GM12878 (cell line): ENCODE results near the gene TMEM250. TPM values are rescaled to one million over a fixed set of nuclear protein-coding genes. Genes with fewer than 3 reads are reported as not detected.

Experiments used
- ATAC-seq: fragments of 200-7000 bp; cut with Tn5 transposase; 3 replicates; pipeline ENCODE4 v1.9.1; 2020; ENCODE audit warnings: mild to moderate bottlenecking, moderate library complexity
- BruUV-seq: library from RNA; stranded (reverse); fragments of 400-500 nt; replicated peaks from 2 replicates; lab custom pipeline; 2021; lab: Mats Ljungman, UMichigan
- CTCF ChIA-PET: fragments of 300-600 bp; sonication (Branson Sonifier 250); formaldehyde crosslinking; extraction: SDS; loops from one replicate; lab custom pipeline; 2021; ENCODE audit warnings: inconsistent platforms; lab: Yijun Ruan, JAX
- POLR2A ChIA-PET: fragments of 350-600 bp; formaldehyde crosslinking; extraction: SDS; loops from one replicate; lab custom pipeline; 2021; ENCODE audit warnings: inconsistent platforms; lab: Charles Lee
- RAD21 ChIA-PET: fragments of 300-600 bp; sonication (Branson Sonifier 250); formaldehyde crosslinking; loops from one replicate; lab custom pipeline; 2023; ENCODE audit warnings: antibody characterized with exemption; ENCODE audit not compliant: unreplicated experiment; lab: Charles Lee
- SMC1A ChIA-PET: fragments of 300-600 bp; sonication (Branson Sonifier 250); formaldehyde crosslinking; loops from one replicate; lab custom pipeline; 2023; ENCODE audit not compliant: unreplicated experiment, uncharacterized antibody; lab: Charles Lee
- DNase-seq: peaks from one replicate; pipeline ENCODE4 v3.0.0-alpha.2; 2011; ENCODE audit warnings: low read depth, low spot score
- FAIRE-seq: peaks from 3 replicates; lab custom pipeline; 2011; peaks lifted over from hg19 to GRCh38; lab: Jason Lieb, UNC
- H2AFZ ChIP-seq: 2 replicates; pipeline ENCODE4 v1.6.0; 2011; ENCODE audit warnings: low read depth, low read length, control low read depth; ENCODE audit not compliant: control insufficient read depth
- H3K27ac ChIP-seq: 2 replicates; pipeline ENCODE4 v1.5.1; 2011; ENCODE audit warnings: control low read depth; ENCODE audit not compliant: control insufficient read depth, insufficient read depth
- H3K27me3 ChIP-seq, 2 experiments: replicated peaks in 1 of 2; 2 replicates each; pipeline versions ENCODE4 v1.6.0 to v1.6.1; 2011; ENCODE audit warnings: low read length in 1 of 2; ENCODE audit not compliant: control insufficient read depth in 2 of 2, insufficient read depth in 2 of 2
- H3K36me3 ChIP-seq, 2 experiments: 2 replicates each; pipeline ENCODE4 v1.5.1; 2011; ENCODE audit warnings: low read length in 1 of 2; ENCODE audit not compliant: control insufficient read depth in 2 of 2, insufficient read depth in 2 of 2
- H3K4me1 ChIP-seq: 2 replicates; pipeline ENCODE4 v1.6.1; 2011; ENCODE audit warnings: mild to moderate bottlenecking, low read length, moderate library complexity, mixed read lengths; ENCODE audit not compliant: control insufficient read depth, insufficient read depth
- H3K4me2 ChIP-seq: 2 replicates; pipeline ENCODE4 v1.6.0; 2011; ENCODE audit warnings: control low read depth; ENCODE audit not compliant: control insufficient read depth, insufficient read depth
- H3K4me3 ChIP-seq: fragments of 200-600 bp; sonication (generic); 2 replicates; pipeline ENCODE4 v1.5.1; 2016
- H3K79me2 ChIP-seq: 2 replicates; pipeline ENCODE4 v1.6.0; 2011; ENCODE audit warnings: low read length; ENCODE audit not compliant: control insufficient read depth, insufficient read depth
- H3K9ac ChIP-seq: 2 replicates; pipeline ENCODE4 v1.8.0; 2011; ENCODE audit warnings: low read length, control low read depth, mixed read lengths; ENCODE audit not compliant: control insufficient read depth, insufficient read depth
- H3K9me3 ChIP-seq: replicated peaks from 3 replicates; pipeline ENCODE4 v1.5.1; 2011; ENCODE audit warnings: mild to moderate bottlenecking, low read length; ENCODE audit not compliant: control insufficient read depth, insufficient read depth
- H4K20me1 ChIP-seq: 2 replicates; pipeline ENCODE4 v1.6.0; 2011; ENCODE audit not compliant: control insufficient read depth, insufficient read depth
- BCL11A ChIP-seq: IDR thresholded peaks from 2 replicates; pipeline ENCODE4 v1.6.1; 2011; ENCODE audit warnings: low read depth, low read length
- MEF2A ChIP-seq: IDR thresholded peaks from 2 replicates; pipeline ENCODE4 v1.6.1; 2011; ENCODE audit warnings: low read depth, mild to moderate bottlenecking, low read length, moderate library complexity; ENCODE audit not compliant: insufficient read depth
- MYB ChIP-seq: fragments of 150-350 bp; IDR thresholded peaks from 2 replicates; pipeline ENCODE4 v1.6.1; 2014; ENCODE audit warnings: mild to moderate bottlenecking, low read depth, low read length, borderline replicate concordance
- NRF1 ChIP-seq: conservative IDR thresholded peaks from 2 replicates; pipeline ENCODE4 v1.6.1; 2011; ENCODE audit warnings: mild to moderate bottlenecking, low read depth, low read length, improper control_type of control experiment
- RB1 ChIP-seq: fragments of 450-650 bp; formaldehyde crosslinking; IDR thresholded peaks from 2 replicates; pipeline ENCODE4 v1.6.1; 2017; ENCODE audit warnings: mild to moderate bottlenecking, borderline replicate concordance
- SIX5 ChIP-seq: IDR thresholded peaks from 2 replicates; pipeline ENCODE4 v1.6.1; 2011; ENCODE audit warnings: mild to moderate bottlenecking, low read depth, low read length, moderate library complexity; ENCODE audit not compliant: severe bottlenecking
- SUPT20H ChIP-seq: IDR thresholded peaks from 2 replicates; pipeline ENCODE4 v1.6.1; 2011; ENCODE audit warnings: low read depth, mild to moderate bottlenecking, low read length, moderate library complexity, borderline replicate concordance; ENCODE audit not compliant: control insufficient read depth
- ZNF24 ChIP-seq: fragments of 450-650 bp; IDR thresholded peaks from 2 replicates; pipeline ENCODE4 v1.6.1; 2017; ENCODE audit warnings: antibody characterized with exemption, mild to moderate bottlenecking
- WGBS: methylation state at CpG from one replicate; pipeline ENCODE4 v1.1.6; 2016; ENCODE audit warnings: low lambda C conversion rate; ENCODE audit not compliant: insufficient replicate concordance, insufficient coverage; ENCODE audit errors: missing lambda C conversion rate; 5-methylcytosine and 5-hydroxymethylcytosine counted together
- in situ Hi-C: fragments of 300-500 bp; cut with MboI; formaldehyde crosslinking; loops from 9 replicates; pipeline ENCODE4 v1.14.3; 2018; ENCODE audit warnings: mixed read lengths
- intact Hi-C: fragments of 100-400 bp; cut with micrococcal nuclease; formaldehyde crosslinking; loops from one replicate; pipeline ENCODE4 v1.14.2; 2022; ENCODE audit not compliant: unreplicated experiment
- polyA plus RNA-seq, 11 experiments: library from polyadenylated mRNA; depleted of rRNA in 4 of 11; unstranded in 6 of 11; stranded (reverse) in 5 of 11; fragments of >200 nt; fragmentation: Nextera tagmentation in 4 of 11; fragmentation: Illumina TruSeq in 1 of 11; extraction: Ambion mirVana in 4 of 11; extraction: Trizol in 1 of 11; gene quantifications; 1 replicate in 1 of 11; 2 replicates in 10 of 11; pipeline versions ENCODE4 v1.2.1 to v1.2.3, GENCODE V29; 2011 to 2016; ENCODE audit warnings: inconsistent platforms in 2 of 11, missing spikeins in 2 of 11, low read depth in 1 of 11
- total RNA-seq, 4 experiments: library from RNA; depleted of rRNA in 3 of 4; stranded (reverse); fragments of >200 nt in 3 of 4; fragmentation: Illumina TruSeq in 1 of 4; extraction: Trizol in 1 of 4; gene quantifications; 2 replicates each; pipeline versions ENCODE4 v1.2.1 to v1.2.3, GENCODE V29; 2013 to 2021
- TF ChIP-seq, protein P1 (sequence below): IDR thresholded peaks from 2 replicates; pipeline ENCODE4 v1.6.1; 2012; ENCODE audit warnings: low read depth, low read length, improper control_type of control experiment
- TF ChIP-seq, protein P2 (sequence below): fragments of 450-650 bp; IDR thresholded peaks from 2 replicates; pipeline ENCODE4 v1.6.1; 2017; ENCODE audit warnings: mild to moderate bottlenecking, low read depth, inconsistent platforms; ENCODE audit not compliant: poor library complexity, severe bottlenecking
- TF ChIP-seq, protein P3 (sequence below): fragments of 450-650 bp; formaldehyde crosslinking; IDR thresholded peaks from 2 replicates; pipeline ENCODE4 v1.4.0; 2022; ENCODE audit warnings: mild to moderate bottlenecking, moderate library complexity
- TF ChIP-seq, protein P4 (sequence below): fragments of 450-650 bp; IDR thresholded peaks from 2 replicates; pipeline ENCODE4 v1.6.1; 2018; ENCODE audit warnings: borderline replicate concordance, mild to moderate bottlenecking; ENCODE audit not compliant: partially characterized antibody

Gene TMEM250
- total and polyA plus RNA-seq, 10 of the 15 experiments (the other 5 are each of a cell fraction or from before 2014, with no cell fraction given) = 0.39 to 39.9 (median 8.5) TPM

DNA sequence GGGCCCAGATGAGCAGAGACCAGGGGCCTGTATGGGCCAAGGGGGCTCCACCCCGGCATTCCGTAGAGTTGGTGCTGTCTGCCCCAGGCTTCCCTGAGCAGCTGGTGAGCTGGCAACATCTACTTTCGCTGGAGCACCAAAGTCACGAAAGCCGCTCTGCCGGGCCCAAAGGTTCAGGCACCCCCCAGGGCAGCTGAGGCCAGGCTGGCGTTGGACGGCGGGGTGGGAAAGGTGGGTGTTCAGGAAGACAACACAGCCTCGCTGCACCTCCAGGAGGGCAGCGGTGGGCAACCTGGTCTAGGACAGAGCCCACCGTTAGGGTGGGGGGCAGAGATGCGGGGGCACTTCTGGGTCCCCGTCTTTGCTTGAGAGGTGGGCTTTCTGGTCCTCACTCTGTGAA, 30.1 kb upstream of the TMEM250 start (continued):
- TF ChIP-seq, protein P1, sequence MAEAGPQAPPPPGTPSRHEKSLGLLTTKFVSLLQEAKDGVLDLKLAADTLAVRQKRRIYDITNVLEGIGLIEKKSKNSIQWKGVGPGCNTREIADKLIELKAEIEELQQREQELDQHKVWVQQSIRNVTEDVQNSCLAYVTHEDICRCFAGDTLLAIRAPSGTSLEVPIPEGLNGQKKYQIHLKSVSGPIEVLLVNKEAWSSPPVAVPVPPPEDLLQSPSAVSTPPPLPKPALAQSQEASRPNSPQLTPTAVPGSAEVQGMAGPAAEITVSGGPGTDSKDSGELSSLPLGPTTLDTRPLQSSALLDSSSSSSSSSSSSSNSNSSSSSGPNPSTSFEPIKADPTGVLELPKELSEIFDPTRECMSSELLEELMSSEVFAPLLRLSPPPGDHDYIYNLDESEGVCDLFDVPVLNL = no peak
- TF ChIP-seq, all 136 proteins: peak for 0

DNA sequence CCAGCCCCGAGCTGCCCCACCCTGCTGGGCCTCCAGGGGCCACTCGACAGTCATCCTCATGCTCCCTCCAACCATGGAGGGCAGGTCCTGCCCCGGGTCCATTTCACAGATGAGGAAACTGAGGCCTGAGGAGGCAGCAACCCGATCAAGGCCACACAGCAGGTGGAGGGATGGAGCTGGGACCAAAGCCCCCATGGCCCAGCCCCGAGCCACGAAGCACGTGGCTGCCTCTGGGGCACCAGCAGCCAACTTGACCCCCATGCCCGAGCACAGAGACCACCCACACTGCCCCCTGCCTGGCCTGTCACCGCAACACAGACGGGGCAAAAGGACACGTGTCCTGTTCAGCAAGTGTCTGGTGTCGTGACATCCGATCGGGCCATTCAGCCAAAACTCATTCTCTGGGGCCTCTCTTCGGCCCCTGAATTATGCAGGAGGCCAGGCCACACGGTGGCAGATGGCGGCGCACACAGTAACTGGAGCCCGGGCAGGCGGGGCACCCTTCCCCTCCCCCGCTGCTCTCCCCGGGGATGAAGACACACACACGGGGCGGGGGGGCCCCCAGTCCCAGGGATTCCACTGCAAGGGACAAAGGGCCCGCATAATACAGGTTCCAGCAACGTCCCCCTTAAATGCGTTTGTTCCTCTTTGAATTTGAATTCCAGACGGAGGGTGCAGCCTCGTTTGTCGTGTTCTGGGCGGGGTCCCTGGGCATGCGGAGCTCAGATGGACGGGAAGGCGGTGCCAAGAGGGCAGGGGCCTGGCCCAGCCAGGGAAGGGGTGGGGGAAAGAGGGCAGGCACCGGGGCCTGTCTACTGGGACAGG, 29.4 kb upstream of the TMEM250 start:
- Histone ChIP-seq H3K36me3 (no peaks in the 10 kb centered on the region), H3K27ac (no peak overlapping the region), H3K9ac (no peak overlapping the region), H3K4me2 (no peak overlapping the region), H2AFZ (no peak overlapping the region), H3K79me2 (no peaks in the 10 kb centered on the region), H3K9me3 (no peaks in the 10 kb centered on the region), H3K27me3 (peaks cover 0 to 2% of the 10 kb centered on the region in 2 experiments; a peak in 2 of 4 replicates), H3K4me1 (no peaks in the 10 kb centered on the region), H4K20me1 (no peaks in the 10 kb centered on the region), H3K4me3 (no peak overlapping the region)
- intact Hi-C loops = no loop called here
- RAD21 ChIA-PET = no interaction called here
- CTCF ChIA-PET = no interaction called here
- no TSS peak for BruUV-seq
- POLR2A ChIA-PET = no interaction called here
- FAIRE-seq (no peak), ATAC-seq (no peak), DNase-seq (no peak)
- in situ Hi-C loops = no loop called here
- SMC1A ChIA-PET = no interaction called here
- 23% methylated on average over 34 of the region's 35 CpGs for WGBS
- TF ChIP-seq BCL11A = no peak
- TF ChIP-seq, protein P2, sequence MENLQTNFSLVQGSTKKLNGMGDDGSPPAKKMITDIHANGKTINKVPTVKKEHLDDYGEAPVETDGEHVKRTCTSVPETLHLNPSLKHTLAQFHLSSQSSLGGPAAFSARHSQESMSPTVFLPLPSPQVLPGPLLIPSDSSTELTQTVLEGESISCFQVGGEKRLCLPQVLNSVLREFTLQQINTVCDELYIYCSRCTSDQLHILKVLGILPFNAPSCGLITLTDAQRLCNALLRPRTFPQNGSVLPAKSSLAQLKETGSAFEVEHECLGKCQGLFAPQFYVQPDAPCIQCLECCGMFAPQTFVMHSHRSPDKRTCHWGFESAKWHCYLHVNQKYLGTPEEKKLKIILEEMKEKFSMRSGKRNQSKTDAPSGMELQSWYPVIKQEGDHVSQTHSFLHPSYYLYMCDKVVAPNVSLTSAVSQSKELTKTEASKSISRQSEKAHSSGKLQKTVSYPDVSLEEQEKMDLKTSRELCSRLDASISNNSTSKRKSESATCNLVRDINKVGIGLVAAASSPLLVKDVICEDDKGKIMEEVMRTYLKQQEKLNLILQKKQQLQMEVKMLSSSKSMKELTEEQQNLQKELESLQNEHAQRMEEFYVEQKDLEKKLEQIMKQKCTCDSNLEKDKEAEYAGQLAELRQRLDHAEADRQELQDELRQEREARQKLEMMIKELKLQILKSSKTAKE = no peak
- no peak for TF ChIP-seq RB1
- TF ChIP-seq, protein P3, sequence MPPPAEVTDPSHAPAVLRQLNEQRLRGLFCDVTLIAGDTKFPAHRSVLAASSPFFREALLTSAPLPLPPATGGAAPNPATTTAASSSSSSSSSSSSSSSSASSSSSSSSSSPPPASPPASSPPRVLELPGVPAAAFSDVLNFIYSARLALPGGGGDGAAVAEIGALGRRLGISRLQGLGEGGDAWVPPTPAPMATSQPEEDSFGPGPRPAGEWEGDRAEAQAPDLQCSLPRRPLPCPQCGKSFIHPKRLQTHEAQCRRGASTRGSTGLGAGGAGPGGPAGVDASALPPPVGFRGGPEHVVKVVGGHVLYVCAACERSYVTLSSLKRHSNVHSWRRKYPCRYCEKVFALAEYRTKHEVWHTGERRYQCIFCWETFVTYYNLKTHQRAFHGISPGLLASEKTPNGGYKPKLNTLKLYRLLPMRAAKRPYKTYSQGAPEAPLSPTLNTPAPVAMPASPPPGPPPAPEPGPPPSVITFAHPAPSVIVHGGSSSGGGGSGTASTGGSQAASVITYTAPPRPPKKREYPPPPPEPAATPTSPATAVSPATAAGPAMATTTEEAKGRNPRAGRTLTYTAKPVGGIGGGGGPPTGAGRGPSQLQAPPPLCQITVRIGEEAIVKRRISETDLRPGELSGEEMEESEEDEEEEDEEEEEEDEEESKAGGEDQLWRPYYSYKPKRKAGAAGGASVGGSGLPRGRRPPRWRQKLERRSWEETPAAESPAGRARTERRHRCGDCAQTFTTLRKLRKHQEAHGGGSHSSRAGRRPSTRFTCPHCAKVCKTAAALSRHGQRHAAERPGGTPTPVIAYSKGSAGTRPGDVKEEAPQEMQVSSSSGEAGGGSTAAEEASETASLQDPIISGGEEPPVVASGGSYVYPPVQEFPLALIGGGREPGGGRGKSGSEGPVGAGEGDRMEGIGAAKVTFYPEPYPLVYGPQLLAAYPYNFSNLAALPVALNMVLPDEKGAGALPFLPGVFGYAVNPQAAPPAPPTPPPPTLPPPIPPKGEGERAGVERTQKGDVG (CRISPR knock-in tag) = no peak
- no peak for TF ChIP-seq MEF2A
- TF ChIP-seq, protein P4, sequence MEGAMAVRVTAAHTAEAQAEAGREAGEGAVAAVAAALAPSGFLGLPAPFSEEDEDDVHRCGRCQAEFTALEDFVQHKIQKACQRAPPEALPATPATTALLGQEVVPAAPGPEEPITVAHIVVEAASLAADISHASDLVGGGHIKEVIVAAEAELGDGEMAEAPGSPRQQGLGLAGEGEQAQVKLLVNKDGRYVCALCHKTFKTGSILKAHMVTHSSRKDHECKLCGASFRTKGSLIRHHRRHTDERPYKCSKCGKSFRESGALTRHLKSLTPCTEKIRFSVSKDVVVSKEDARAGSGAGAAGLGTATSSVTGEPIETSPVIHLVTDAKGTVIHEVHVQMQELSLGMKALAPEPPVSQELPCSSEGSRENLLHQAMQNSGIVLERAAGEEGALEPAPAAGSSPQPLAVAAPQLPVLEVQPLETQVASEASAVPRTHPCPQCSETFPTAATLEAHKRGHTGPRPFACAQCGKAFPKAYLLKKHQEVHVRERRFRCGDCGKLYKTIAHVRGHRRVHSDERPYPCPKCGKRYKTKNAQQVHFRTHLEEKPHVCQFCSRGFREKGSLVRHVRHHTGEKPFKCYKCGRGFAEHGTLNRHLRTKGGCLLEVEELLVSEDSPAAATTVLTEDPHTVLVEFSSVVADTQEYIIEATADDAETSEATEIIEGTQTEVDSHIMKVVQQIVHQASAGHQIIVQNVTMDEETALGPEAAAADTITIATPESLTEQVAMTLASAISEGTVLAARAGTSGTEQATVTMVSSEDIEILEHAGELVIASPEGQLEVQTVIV = no peak
- no peak for TF ChIP-seq MYB
- no peak for TF ChIP-seq SIX5
- TF ChIP-seq SUPT20H = no peak
- no peak for TF ChIP-seq ZNF24
- TF ChIP-seq NRF1 = no peak
